Inferior parietal cortex (tissue), 1 donor: ENCODE data around the gene GFM2.
"Not testable (repeated sequence)": the region's sequence is repeated elsewhere in the genome, so short reads cannot be mapped to it uniquely, and the experiment has no call there.

Experiments used
- DNase-seq: peaks from one replicate; pipeline ENCODE4 v3.0.0-alpha.2; 2016; ENCODE audit errors: extremely low spot score

GFM2 gene, protein sequence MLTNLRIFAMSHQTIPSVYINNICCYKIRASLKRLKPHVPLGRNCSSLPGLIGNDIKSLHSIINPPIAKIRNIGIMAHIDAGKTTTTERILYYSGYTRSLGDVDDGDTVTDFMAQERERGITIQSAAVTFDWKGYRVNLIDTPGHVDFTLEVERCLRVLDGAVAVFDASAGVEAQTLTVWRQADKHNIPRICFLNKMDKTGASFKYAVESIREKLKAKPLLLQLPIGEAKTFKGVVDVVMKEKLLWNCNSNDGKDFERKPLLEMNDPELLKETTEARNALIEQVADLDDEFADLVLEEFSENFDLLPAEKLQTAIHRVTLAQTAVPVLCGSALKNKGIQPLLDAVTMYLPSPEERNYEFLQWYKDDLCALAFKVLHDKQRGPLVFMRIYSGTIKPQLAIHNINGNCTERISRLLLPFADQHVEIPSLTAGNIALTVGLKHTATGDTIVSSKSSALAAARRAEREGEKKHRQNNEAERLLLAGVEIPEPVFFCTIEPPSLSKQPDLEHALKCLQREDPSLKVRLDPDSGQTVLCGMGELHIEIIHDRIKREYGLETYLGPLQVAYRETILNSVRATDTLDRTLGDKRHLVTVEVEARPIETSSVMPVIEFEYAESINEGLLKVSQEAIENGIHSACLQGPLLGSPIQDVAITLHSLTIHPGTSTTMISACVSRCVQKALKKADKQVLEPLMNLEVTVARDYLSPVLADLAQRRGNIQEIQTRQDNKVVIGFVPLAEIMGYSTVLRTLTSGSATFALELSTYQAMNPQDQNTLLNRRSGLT

GRCh38 chr5:74766849-74767578, at the start of gene GFM2, which contains the start of gene NSA2:
Gene GFM2 (minus strand): TSS chr5:74767117. CDS start chr5:74763742, 3,375 bp downstream.
Gene NSA2 (plus strand): TSS chr5:74767249. CDS start chr5:74767361, 112 bp downstream.
- DNase-seq: peak; percentile 99

- no peak for DNase-seq
Measured at GRCh38 chr5:74810915-74811314, 44.0 kb upstream of the GFM2 start.

DNA sequence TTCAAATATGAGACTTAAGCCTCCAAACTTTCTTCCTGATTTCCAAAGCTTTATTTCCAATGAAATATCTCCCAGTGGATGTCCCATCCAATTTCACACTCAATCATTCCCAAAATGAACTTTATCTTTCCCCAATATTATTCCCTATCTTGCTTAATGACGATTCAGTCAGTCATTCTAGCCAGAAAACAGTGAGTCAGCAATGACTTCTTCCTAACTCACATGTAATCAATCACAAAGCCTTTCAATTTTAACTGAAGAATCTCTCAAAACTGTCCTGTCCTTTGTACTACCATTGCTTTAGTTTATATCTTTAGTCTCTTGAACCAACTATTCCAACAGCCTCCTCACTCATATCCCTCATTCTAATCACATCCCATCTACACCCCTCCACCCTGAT, 35.0 kb upstream of the GFM2 start:
- DNase-seq: no peak

GRCh38 chr5:74801197-74801596, 34.3 kb upstream of the GFM2 start:
- no peak for DNase-seq

- peak; percentile 44 for DNase-seq
Measured at GRCh38 chr5:74798977-74799911, 32.3 kb upstream of the GFM2 start.

- DNase-seq: not testable (repeated sequence)
Measured at GRCh38 chr5:74791669-74792068, 24.8 kb upstream of the GFM2 start.

- DNase-seq: no peak
Measured at GRCh38 chr5:74787424-74787823, 20.5 kb upstream of the GFM2 start.

DNA sequence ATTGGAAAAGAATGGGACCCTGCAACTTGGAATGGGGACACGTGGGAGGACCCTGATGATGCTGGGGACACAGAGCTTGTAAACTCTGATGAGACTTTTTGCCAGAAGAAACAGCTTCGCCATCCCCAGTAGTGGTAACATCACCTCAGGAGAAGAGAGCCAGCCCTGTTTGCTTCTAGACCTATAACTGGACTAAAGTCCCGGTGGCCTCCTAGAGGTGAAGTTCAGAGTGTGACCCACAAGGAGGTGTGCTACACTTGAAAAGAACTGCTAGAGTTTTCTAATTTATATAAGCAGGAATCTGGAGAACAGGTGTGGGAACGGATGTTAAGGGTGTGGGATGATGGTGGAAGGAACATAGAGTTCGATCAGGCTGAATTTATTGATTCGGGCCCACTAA, 19.9 kb upstream of the GFM2 start:
- DNase-seq: no peak

DNA sequence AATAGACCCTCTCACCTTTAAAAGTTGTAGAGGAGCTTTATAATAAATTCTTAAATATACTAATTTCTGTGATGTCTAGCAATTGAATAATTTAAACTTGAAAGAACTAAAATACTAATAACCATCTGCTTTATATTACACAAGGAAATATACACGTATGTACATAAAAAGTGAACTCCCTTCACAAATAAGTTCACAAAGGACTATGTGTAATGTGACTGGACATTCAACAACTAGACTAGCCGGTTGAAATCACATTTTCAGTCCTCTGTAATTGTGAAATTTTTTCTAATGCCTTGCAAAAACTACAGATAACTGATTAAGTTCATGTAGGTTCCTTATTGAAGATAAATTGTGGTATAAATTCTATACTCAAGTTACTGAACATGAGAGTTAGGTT, 11.7 kb upstream of the GFM2 start:
- no peak for DNase-seq

DNA sequence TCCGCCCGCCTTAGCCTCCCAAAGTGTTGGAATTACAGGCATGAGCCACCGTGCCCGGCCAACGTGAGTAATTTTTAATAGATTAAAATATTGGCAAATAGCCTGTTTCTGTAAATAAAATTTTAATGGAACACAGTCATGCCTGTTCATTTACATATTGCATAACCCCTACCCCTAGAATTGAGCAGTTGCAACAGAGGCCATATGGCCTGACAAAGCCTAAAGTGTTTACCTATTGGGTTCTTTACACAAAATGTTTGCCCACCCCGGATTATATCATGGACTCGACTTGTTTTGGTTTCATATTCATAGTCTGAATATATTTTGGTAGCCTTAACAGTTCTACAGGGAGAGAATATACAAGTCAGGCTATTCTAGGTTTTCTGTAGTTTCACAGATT, 5.4 kb upstream of the GFM2 start:
- no peak for DNase-seq

- DNase-seq: peak; percentile 55
Measured at GRCh38 chr5:74767579-74767913, 629 bp upstream of the GFM2 start.

DNA sequence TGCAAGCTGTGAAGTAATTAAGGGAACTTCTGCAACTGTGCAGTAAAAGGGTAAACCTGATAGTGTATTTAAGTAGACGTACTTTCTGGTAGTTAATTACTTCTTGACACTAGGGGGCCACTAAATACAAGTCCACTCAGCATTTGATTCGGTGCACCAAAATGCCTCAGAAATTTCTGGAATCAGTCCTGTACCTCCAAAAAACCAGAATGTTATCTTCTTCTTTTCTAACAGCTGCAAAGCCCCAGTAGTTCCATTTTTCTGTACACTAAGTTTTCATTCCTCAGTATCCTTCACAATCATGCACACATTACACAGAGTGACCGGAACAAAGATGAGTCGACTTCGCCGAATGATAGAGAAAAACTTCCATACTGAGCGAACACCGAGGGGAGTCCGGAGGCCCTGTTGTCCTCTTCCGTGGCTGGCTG, 484 bp downstream of the GFM2 start:
- no peak for DNase-seq

DNA sequence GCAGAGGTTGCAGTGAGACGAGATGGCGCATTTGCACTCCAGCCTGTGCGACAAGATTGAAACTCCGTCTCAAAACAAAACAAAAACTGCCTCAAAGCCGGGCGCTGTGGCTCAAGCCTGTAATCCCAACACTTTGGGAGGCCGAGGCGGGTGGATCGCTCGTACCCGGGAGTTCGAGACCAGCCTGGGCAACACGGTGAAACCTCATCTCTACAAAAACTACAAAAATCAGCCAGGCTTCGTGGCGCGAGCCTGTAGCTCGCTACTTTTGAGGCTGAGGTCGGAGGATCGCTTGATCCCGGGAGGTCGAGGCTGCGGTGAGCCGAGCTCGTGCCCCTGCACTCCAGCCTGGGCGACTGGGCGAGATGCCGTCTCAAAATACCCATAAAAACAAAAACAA, 988 bp downstream of the GFM2 start:
- no peak for DNase-seq

DNA sequence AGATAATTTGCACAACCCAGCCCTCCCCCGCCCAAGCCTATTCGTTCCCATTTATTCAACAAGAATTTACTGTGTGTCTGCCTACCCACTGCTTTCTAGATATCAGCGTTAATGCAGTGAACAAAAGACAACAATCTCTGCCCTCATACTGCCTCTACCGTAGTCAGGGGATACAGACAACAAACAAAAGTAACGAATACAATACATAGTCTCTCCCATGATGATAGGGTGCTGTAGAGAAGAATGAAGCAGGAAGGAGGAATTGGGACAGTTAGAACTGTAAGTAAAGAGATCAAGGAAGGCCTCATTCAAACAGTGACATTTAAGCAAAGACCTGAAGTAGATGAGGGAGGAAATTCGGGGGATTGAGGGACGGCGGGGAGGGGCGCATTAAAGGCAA, 1.7 kb downstream of the GFM2 start:
- no peak for DNase-seq

- DNase-seq: no peak
Measured at GRCh38 chr5:74763504-74763903, 3.4 kb downstream of the GFM2 start.

DNA sequence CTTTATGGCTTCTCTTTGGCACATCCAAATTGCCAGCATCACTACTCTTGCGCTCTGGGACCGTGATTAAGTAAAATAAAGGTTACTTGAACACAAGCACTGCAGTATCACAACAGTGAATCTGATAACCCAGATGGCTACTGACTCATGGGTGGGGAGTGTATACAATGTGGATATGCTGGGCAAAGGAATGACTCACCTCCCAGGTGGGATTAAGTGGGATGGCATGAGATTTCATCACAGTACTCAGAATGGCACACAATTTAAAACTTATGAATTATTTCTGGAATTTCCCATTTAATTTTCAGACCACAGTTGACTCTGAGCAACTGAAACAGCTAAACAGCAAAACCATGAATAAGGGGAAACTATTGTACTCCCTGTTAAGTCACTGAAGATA, 4.3 kb downstream of the GFM2 start:
- DNase-seq: no peak

GRCh38 chr5:74761241-74761640, 5.7 kb downstream of the GFM2 start:
- no peak for DNase-seq

DNA sequence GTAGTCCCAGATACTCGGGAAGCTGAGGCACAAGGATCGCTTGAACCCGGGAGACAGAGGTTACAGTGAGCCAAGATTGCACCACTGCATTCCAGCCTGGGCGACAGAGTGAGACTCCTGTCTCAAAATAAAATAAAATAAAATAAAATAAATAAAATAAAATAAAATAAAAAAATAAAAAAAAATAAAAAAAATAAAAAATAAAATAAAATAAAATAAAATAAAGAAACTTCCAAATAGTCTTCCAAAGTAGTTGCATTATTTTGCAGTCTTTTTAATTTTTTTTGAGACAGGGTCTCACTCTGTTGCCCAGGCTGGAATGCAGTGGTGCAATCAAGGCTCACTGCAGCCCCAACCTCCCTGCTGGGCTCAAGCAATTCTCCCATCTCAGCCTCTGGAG, 18.2 kb downstream of the GFM2 start:
- not testable (repeated sequence) for DNase-seq

- DNase-seq: no peak
Measured at GRCh38 chr5:74738406-74738805, 28.5 kb downstream of the GFM2 start.

GRCh38 chr5:74736759-74737158, 30.2 kb downstream of the GFM2 start:
- peak; percentile 28 for DNase-seq

- no peak for DNase-seq
Measured at GRCh38 chr5:74725331-74725730, 41.6 kb downstream of the GFM2 start.
